Activated gamma-delta T cell (primary cell): Measurements from ENCODE around the gene ZNF500.
A peak's percentile ranks its signal among the peaks of the same experiment; 100 is the strongest.
"Not testable (repeated sequence)": the region's sequence is repeated elsewhere in the genome, so short reads cannot be mapped to it uniquely, and the experiment has no call there.

Experiments used
- DNase-seq: peaks from one replicate; lab custom pipeline; 2025; lab: John Stamatoyannopoulos, UW

Gene ZNF500

GRCh38 chr16:4745274-4745569 is 21.7 kb downstream of the ZNF500 start:
- no peak for DNase-seq

GRCh38 chr16:4744555-4745273 is 22.2 kb downstream of the ZNF500 start:
- no peak for DNase-seq

GRCh38 chr16:4743226-4743878 is 23.6 kb downstream of the ZNF500 start:
- DNase-seq = no peak

GRCh38 chr16:4738370-4738769 is 28.6 kb downstream of the ZNF500 start:
- DNase-seq = not testable (repeated sequence)

GRCh38 chr16:4737545-4737944 is 29.4 kb downstream of the ZNF500 start:
- DNase-seq = no peak

- no peak for DNase-seq
Measured at GRCh38 chr16:4736546-4736945, 30.4 kb downstream of the ZNF500 start.

GRCh38 chr16:4734730-4735535 is 32.0 kb downstream of the ZNF500 start:
- DNase-seq = peak; percentile 89

GRCh38 chr16:4734063-4734729 is 32.8 kb downstream of the ZNF500 start, which contains the start of the genes ANKS3 and DNAAF8:
Gene ANKS3 (minus strand): TSS chr16:4734271. CDS start chr16:4730149, 4,122 bp downstream.
Gene DNAAF8 (plus strand): TSS chr16:4734537. CDS start chr16:4736515, 1,978 bp downstream.
- DNase-seq = peak; percentile 77

- DNase-seq = no peak
Measured at GRCh38 chr16:4733747-4734062, 33.3 kb downstream of the ZNF500 start.

- DNase-seq = no peak
Measured at GRCh38 chr16:4733211-4733742, 33.7 kb downstream of the ZNF500 start.

- no peak for DNase-seq
Measured at GRCh38 chr16:4729876-4730275, 37.1 kb downstream of the ZNF500 start.

- no peak for DNase-seq
Measured at GRCh38 chr16:4728676-4729075, 38.3 kb downstream of the ZNF500 start.

GRCh38 chr16:4726616-4727015 is 40.3 kb downstream of the ZNF500 start:
- no peak for DNase-seq

- DNase-seq = no peak
Measured at GRCh38 chr16:4724661-4725270, 42.2 kb downstream of the ZNF500 start.

- DNase-seq = no peak
Measured at GRCh38 chr16:4723071-4723767, 43.7 kb downstream of the ZNF500 start.

- DNase-seq = no peak
Measured at GRCh38 chr16:4718466-4718865, 48.5 kb downstream of the ZNF500 start.

- no peak for DNase-seq
Measured at GRCh38 chr16:4714996-4715395, 52.0 kb downstream of the ZNF500 start.

GRCh38 chr16:4713663-4714501 is 53.1 kb downstream of the ZNF500 start:
- no peak for DNase-seq

GRCh38 chr16:4709481-4709880 is 57.5 kb downstream of the ZNF500 start:
- DNase-seq = no peak

- DNase-seq = no peak
Measured at GRCh38 chr16:4706871-4707270, 60.1 kb downstream of the ZNF500 start.
